CMK (cell line): ENCODE data around the gene MAGEA3.
"Not testable (repeated sequence)": the region's sequence is repeated elsewhere in the genome, so short reads cannot be mapped to it uniquely, and the experiment has no call there.

Experiments used
- DNase-seq: peaks from one replicate; pipeline ENCODE4 v3.0.0-alpha.2; 2010; ENCODE audit warnings: low read depth

MAGEA3 gene

GRCh38 chrX:152697952-152698931 is at the start of gene MAGEA3:
TSS of gene MAGEA3 (plus strand) at chrX:152698794. CDS start at chrX:152700833, 2,039 bp downstream.
- DNase-seq, result not testable (repeated sequence)

GRCh38 chrX:152652060-152652459 is 46.5 kb upstream of the MAGEA3 start:
- DNase-seq, result no peak

GRCh38 chrX:152652467-152652866 is 46.1 kb upstream of the MAGEA3 start:
- DNase-seq, result no peak

GRCh38 chrX:152656087-152656486 is 42.5 kb upstream of the MAGEA3 start:
- no peak for DNase-seq

- DNase-seq, result no peak
These were observed 41.7 kb upstream of the MAGEA3 start for GRCh38 chrX:152656890-152657289.

GRCh38 chrX:152658302-152658701 is 40.3 kb upstream of the MAGEA3 start:
- no peak for DNase-seq

GRCh38 chrX:152663086-152663485 is 35.5 kb upstream of the MAGEA3 start:
- no peak for DNase-seq

GRCh38 chrX:152674135-152674534 is 24.5 kb upstream of the MAGEA3 start:
- no peak for DNase-seq

- DNase-seq, result not testable (repeated sequence)
These were observed 23.9 kb upstream of the MAGEA3 start for GRCh38 chrX:152674652-152675051.

GRCh38 chrX:152681012-152681411 is 17.6 kb upstream of the MAGEA3 start:
- DNase-seq, result not testable (repeated sequence)

GRCh38 chrX:152700390-152700789 is 1.8 kb downstream of the MAGEA3 start:
- not testable (repeated sequence) for DNase-seq

- DNase-seq, result not testable (repeated sequence)
These were observed 7.9 kb downstream of the MAGEA3 start for GRCh38 chrX:152706500-152706899.

GRCh38 chrX:152709173-152709572 is 10.6 kb downstream of the MAGEA3 start, which contains the start of gene CSAG2:
TSS of gene CSAG2 (minus strand) at chrX:152709273. CDS start at chrX:152709112, 161 bp downstream.
- not testable (repeated sequence) for DNase-seq

GRCh38 chrX:152713195-152713594 is 14.6 kb downstream of the MAGEA3 start:
- not testable (repeated sequence) for DNase-seq

- DNase-seq, result not testable (repeated sequence)
These were observed 15.5 kb downstream of the MAGEA3 start, which contains the start of gene MAGEA2B for GRCh38 chrX:152713815-152714787. TSS of gene MAGEA2B (plus strand) at chrX:152714628. CDS start at chrX:152717107, 2,479 bp downstream.

GRCh38 chrX:152725409-152725808 is 26.8 kb downstream of the MAGEA3 start:
- no peak for DNase-seq

GRCh38 chrX:152733261-152733975 is 34.8 kb downstream of the MAGEA3 start, which contains the start of the genes CSAG1 and MAGEA12:
TSS of gene CSAG1 (minus strand) at chrX:152733721. CDS start at chrX:152732460, 1,261 bp downstream.
TSS of gene MAGEA12 (plus strand) at chrX:152733757. CDS start at chrX:152736162, 2,405 bp downstream.
- DNase-seq, result no peak

GRCh38 chrX:152734143-152734858 is 35.7 kb downstream of the MAGEA3 start:
- DNase-seq, result not testable (repeated sequence)

GRCh38 chrX:152735101-152735500 is 36.5 kb downstream of the MAGEA3 start:
- DNase-seq, result no peak

- DNase-seq, result no peak
These were observed 37.4 kb downstream of the MAGEA3 start for GRCh38 chrX:152735860-152736511.
